HEK293T (cell line): Measurements from ENCODE around the gene PCDH9.

Source experiments
- BHLHE40 ChIP-seq: fragments of 450-650 bp; IDR thresholded peaks from 2 replicates; pipeline ENCODE4 v1.6.1; 2016; ENCODE audit warnings: mild to moderate bottlenecking, moderate library complexity, borderline replicate concordance
- CTBP1 ChIP-seq: fragments of 450-650 bp; IDR thresholded peaks from 2 replicates; pipeline ENCODE4 v1.6.1; 2016; ENCODE audit warnings: borderline replicate concordance
- FOXA1 ChIP-seq: fragments of 450-650 bp; IDR thresholded peaks from 2 replicates; pipeline ENCODE4 v1.6.1; 2016; ENCODE audit warnings: mild to moderate bottlenecking
- FOXK2 ChIP-seq: fragments of 450-650 bp; IDR thresholded peaks from 2 replicates; pipeline ENCODE4 v1.6.1; 2016; ENCODE audit warnings: mild to moderate bottlenecking
- HDGF ChIP-seq: fragments of 450-650 bp; IDR thresholded peaks from 2 replicates; pipeline ENCODE4 v1.6.1; 2017; ENCODE audit warnings: antibody characterized with exemption, borderline replicate concordance
- SP1 ChIP-seq: fragments of 450-650 bp; IDR thresholded peaks from 2 replicates; pipeline ENCODE4 v1.6.1; 2017
- SUZ12 ChIP-seq: fragments of 450-650 bp; IDR thresholded peaks from 2 replicates; pipeline ENCODE4 v1.6.1; 2016; ENCODE audit warnings: mild to moderate bottlenecking

- TF ChIP-seq BHLHE40, result no peak
- no peak for TF ChIP-seq FOXK2
- no peak for TF ChIP-seq SP1
- no peak for TF ChIP-seq CTBP1
- TF ChIP-seq SUZ12, result no peak
- no peak for TF ChIP-seq FOXA1
- TF ChIP-seq HDGF, result no peak
Observed at GRCh38 chr13:67125681-67126080, 104.5 kb downstream of the PCDH9 start.
